ENCODE results near the gene TTC7B.

The TTC7B gene

DNA sequence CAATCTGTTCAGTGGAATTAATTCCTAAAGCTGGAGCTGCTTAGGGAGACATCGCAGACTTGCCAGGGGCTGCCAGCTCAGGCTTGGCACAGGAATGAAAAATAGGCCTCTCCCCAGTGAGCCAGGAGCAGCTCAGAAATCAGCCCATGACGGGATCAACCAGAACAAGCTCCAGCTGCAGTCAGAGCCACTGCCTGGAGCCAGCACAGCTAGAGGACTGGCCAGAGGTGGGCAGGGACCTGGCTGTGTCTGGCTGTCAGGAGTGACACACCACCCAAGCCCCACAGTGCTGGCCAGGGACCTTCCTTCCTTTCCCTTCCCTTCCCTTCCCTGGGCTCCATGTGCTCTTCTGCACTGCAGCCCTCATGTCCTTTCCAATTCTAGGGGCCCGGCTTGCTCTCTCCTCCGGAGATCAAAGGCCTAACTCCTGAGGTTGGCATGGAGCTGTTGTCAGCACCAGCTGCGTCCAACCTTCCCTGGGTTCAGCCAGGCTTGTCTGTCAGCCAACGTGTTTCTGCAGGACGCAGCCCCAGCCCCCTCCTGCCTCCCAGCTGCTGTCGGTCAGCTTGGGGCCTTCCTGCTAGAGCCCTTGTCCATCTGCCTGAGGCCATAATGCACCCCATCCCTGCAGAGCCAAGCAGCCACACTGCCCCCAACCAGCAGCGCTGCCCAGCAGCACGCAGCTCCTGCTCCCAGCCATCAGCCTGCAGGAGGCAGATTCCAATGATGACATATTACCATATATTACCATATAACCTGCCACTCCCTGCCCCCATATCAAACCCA lies 270.1 kb downstream of the TTC7B start:
- H3K4me3 ChIP-seq (ENCODE audit: low read depth, low read length): no peak overlapping the region
- DNase-seq (ENCODE audit: low read depth): no peak
- TF ChIP-seq, protein P1, sequence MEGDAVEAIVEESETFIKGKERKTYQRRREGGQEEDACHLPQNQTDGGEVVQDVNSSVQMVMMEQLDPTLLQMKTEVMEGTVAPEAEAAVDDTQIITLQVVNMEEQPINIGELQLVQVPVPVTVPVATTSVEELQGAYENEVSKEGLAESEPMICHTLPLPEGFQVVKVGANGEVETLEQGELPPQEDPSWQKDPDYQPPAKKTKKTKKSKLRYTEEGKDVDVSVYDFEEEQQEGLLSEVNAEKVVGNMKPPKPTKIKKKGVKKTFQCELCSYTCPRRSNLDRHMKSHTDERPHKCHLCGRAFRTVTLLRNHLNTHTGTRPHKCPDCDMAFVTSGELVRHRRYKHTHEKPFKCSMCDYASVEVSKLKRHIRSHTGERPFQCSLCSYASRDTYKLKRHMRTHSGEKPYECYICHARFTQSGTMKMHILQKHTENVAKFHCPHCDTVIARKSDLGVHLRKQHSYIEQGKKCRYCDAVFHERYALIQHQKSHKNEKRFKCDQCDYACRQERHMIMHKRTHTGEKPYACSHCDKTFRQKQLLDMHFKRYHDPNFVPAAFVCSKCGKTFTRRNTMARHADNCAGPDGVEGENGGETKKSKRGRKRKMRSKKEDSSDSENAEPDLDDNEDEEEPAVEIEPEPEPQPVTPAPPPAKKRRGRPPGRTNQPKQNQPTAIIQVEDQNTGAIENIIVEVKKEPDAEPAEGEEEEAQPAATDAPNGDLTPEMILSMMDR (IDR thresholded peaks at IDR 0.05; ENCODE audit: low read depth, low read length, missing control alignments): no peak

DNA sequence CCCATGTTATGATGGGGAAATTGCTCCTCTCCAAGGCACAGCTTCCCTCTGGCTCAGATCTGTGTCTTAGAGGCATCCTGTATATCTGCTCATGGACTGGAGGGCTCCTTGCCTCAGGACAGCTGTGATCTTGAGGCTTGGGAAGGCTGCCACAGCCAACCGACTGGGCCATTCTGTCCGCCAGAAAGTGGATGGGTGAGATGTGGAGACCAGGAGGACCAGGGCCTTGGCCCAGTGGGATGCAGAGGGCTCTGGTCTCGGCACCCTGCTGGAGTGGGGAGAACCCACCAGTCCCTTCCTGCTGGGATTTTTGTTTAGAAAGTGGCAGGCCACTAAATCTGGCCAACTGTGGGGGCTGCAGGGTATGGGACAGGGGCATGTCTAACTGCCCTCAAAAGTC lies 270.8 kb downstream of the TTC7B start:
- TF ChIP-seq, protein P1 (IDR thresholded peaks at IDR 0.05; ENCODE audit: low read depth, low read length, missing control alignments): no peak
- DNase-seq (ENCODE audit: low read depth): no peak
- H3K4me3 ChIP-seq (ENCODE audit: low read depth, low read length): no peak overlapping the region

DNA sequence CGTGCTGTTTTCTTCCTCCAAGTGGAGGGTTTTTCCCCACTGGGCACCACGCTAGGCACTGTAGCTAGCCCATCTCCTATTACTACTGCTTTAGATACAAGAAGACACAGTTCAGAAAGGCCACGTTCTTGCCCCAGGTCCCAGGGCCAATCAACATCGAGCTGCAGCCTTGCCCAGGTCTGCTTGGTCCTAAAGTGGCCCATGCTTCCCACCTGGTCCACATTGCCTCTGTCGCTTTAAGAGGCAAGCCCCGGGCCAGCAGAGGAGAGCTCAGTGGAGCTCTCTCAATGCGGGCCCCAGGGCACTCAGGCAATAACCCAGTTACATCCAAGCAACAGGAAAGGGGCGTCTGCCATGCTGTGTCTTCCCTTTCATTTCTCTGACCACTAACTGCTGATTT lies 271.3 kb downstream of the TTC7B start:
- TF ChIP-seq, protein P1 (IDR thresholded peaks at IDR 0.05; ENCODE audit: low read depth, low read length, missing control alignments): no peak
- H3K4me3 ChIP-seq (ENCODE audit: low read depth, low read length): no peak overlapping the region
- no peak for DNase-seq (ENCODE audit: low read depth)

DNA sequence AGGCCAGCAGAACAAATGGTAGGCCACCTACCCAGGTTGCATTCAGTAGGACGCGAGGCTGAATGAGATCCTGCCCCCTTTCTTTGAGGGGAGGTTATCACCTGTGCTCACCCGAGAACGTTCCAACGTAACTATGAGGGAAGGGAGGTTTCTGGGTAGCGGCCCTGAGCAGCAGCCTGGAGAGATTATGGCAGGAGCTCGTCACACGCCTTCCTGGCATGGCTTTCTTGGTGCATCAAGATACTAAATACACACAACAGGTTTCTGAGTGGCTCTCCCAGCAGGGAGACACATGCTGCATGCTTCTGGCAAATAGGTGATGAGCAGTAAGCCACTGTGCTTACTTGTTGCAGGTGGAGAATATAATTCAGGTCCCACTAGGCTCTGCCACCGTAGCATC lies 271.7 kb downstream of the TTC7B start:
- TF ChIP-seq, protein P1 (IDR thresholded peaks at IDR 0.05; ENCODE audit: low read depth, low read length, missing control alignments): no peak
- no peak overlapping the region for H3K4me3 ChIP-seq (ENCODE audit: low read depth, low read length)
- DNase-seq (ENCODE audit: low read depth): no peak

DNA sequence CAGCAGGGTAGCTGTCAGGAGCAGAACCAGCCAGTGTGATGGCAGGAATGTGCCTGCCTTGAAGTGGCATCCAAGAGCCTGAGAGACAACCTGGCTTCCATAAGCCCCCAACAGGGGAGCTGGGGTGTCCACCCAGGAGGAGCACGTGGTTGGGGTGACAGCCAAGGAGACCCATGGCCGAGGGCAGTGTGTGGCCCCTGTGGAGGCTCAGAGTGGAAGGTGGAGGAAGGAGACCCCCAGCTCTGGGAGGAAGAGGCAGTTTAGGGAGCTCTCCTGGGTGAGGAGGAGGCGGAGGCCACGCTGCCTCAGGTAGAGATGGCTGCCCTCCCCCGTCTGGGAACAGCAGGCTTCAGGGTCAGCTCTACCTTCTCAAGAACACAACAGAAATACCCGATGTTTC lies 272.4 kb downstream of the TTC7B start:
- TF ChIP-seq, protein P1 (IDR thresholded peaks at IDR 0.05; ENCODE audit: low read depth, low read length, missing control alignments): no peak
- no peak for DNase-seq (ENCODE audit: low read depth)
- no peak overlapping the region for H3K4me3 ChIP-seq (ENCODE audit: low read depth, low read length)

DNA sequence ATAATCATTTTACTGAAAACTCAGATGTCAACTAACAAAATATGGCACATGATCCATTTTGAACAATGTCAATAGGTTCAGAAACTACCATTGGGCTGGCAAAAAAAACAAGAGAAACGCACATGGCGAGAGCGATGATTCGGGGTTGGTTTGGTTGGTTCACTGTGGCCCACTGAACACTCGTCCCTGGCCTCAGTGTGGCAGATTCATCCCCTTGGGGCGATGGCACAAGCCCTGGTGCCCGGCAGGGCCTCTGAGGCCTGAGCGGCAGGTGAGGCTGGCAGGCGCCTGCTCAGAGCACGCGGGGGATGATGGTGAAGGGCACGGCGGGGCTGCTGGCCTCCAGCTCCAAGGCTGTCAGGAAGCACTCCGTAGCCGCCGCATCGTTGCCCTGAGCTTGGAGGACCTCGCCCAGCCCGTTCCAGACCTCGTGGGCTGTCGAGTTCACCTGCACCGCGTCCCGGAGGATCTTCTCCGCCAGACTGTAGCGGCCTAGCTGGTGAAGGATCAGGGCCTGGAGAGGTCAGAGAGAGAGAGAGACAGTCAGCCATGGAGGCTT lies 275.1 kb downstream of the TTC7B start:
- DNase-seq (ENCODE audit: low read depth): no peak
- TF ChIP-seq, protein P1 (IDR thresholded peaks at IDR 0.05; ENCODE audit: low read depth, low read length, missing control alignments): no peak
- no peak overlapping the region for H3K4me3 ChIP-seq (ENCODE audit: low read depth, low read length)

DNA sequence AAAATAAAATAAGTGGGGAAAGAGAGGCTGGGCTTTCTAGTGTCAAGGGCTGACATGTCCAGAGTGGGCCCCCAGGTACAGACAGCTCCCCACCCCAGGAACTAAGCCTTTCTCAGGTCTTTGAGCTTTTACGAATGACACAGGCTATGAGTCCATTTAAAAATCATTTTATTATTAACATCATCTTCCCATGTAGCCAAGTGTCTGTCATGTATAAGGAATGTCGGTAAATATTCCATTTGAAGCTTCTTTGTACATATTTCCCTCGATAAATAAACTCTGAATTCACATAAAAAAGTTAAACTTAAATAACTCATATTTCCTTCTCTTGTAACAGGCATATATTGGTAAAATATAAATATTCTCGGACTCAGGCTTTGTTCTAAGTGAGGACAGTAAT lies 275.8 kb downstream of the TTC7B start:
- TF ChIP-seq, protein P1 (IDR thresholded peaks at IDR 0.05; ENCODE audit: low read depth, low read length, missing control alignments): no peak
- no peak overlapping the region for H3K4me3 ChIP-seq (ENCODE audit: low read depth, low read length)
- no peak for DNase-seq (ENCODE audit: low read depth)

All from GM12864 (cell line).